Occipital lobe (tissue), 2 donors: Measurements from ENCODE around the gene TTPAL. TPM values are rescaled to one million over a fixed set of nuclear protein-coding genes. Genes with fewer than 3 reads are reported as not detected.
"Not testable (repeated sequence)": the region's sequence is repeated elsewhere in the genome, so short reads cannot be mapped to it uniquely, and the experiment has no call there.

Experiments used
- DNase-seq: peaks from one replicate; lab custom pipeline; 2025; lab: John Stamatoyannopoulos, UW
- total RNA-seq: library from RNA; depleted of rRNA; stranded (reverse); fragments of >200 nt; gene quantifications from one replicate; pipeline ENCODE4 v1.2.3, GENCODE V29; 2014

Gene TTPAL
- total RNA-seq, 1 donor from 2014 or later, result 8.3 TPM

DNA sequence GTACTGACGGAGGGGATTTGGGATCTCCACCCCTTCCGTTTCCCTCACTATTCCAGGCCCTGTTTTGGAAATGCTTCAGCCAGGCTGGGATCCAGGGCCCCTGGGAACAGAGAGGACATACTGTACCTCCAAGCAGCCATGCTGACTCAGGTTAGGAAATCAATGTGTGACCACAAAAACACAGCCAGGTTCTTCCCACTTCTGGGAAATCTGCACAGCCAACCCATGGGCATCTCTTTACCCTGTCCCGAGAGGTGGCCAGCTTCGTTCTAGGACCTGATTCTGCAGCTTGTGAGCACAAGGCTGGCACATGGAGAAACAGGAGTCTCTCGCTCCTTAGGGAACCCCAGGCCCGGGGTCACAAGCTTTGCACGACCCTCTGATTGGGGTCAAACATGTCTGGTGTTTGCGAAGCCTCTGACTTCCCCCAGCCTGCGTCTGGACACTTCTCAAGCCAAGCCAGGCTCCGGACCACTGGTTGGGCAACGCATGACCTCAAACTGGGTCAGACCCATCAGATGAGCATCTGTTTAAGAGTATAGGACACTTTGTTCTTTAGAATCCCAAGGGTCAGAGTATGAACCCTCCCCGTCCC is 8.3 kb upstream of the TTPAL start:
- no peak for DNase-seq

DNA sequence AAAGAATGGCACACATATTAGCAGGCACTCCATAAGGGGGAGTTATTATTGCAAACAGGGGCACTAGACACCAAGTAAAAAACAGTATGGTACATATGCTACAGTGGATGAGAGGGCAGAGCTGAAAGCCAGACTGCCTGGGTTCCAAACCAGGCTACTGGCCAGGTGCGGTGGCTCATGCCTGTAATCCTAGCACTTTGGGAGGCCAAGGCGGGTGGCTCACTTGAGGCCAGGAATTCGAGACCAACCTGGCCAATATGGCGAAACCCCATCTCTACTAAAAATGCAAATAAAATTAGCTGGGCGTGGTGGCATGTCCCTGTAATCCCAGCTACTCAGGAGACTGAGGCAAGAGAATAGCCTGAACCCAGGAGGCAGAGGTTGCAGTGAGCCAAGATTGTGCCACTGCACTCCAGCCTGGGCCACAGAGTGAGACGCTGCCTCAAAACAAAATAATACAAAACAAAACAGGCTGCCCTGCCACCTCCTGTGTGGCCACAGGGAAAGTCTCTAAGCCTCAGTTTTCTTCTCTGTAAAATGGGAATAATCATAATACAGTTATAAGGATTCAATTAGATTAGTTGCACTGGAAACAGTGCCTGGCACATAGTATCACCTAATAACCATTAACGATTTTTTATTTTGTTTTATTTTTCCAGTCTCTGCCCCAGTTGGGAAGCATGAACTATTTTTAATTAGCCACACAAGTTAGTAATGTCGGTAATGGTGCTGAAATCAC is 7.5 kb upstream of the TTPAL start:
- DNase-seq, result no peak

DNA sequence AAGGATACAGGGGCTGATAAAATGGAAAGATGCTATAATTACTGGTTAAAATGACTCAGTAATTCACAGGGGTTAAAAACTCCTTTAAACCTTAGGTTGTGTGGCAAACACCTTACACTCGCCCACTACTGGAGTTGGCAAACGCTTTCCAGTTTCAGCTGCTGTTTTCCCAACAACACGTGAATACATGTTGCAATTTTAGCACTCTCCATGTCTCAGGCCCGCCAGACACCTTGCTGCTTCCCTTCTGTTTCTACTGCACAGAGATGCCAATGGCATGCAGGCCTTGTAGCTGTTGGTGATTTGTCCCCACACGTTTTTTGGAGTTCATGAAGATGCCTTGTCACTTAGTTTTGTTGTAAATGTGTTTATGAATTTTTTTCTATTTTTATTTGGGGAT is 5.3 kb upstream of the TTPAL start:
- DNase-seq, result no peak

DNA sequence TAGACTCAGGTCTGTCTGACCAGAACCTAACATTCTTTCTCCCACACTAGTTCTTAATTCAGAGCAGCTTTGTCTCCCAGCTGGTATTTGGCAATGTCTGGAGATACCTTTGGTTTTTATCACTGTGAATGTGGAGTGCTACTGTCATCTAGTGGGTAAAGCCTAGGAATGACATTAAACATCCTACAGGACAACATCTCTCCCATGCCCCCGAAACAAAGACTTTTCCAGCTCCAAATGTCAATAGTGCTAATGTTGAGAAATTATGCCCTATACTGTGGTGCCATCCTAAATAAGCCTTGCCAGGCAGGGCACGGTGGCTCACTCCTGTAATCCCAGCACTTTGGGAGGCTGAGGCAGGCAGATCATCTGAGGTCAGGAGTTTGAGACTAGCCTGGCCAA is 4.2 kb upstream of the TTPAL start:
- no peak for DNase-seq

DNA sequence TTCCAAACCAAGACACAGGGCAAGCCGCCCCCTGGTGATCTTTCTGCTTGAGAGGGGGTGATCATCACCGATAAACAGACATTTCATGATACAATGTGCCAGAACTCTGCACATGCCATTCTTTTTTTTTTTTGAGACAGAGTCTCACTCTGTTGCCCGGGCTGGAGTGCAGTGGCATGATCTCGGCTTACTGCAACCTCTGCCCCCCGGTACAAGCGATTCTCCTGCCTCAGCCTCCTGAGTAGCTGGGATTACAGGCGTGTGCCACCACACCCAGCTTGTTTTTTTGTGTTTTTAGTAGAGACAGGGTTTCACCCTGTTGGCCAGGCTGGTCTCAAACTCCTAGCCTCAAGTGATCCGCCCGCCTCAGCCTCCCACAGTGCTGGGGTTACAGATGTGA is 3.4 kb upstream of the TTPAL start:
- DNase-seq, result not testable (repeated sequence)

DNA sequence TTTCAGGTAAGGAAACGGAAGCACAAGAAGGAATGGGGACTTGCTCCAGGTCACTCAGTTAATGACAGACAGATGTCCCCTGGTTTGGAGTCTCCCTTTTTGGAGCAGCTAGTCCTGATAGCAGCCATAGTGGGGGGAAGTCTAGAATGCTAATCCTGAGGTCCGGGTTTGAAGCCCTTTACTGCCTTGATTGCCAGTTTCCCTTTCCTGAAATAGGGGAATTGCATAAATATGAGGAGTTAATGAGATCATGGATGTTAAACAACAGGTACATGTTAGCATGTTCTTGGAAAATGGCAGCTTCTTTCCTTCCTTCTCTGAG is 341 bp upstream of the TTPAL start:
- DNase-seq, result no peak

DNA sequence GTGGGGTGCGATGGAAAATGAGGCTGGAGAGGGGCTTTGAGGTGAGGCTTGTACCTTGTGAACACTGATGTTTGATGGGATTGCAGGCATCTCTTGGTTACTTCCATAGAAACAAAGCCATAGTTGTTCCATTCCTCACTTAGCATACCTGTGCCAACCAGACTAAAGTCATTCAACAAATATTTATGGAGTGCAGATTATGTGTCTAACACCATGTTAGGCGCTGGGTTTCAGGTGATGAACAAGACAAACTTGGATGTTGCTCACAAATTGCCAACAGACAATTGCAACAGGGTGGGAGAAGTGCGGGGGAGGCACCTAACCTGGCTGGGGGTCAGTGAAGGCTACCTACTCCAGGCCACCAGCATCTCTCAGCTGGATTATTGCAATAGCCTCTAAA is 1.5 kb downstream of the TTPAL start:
- DNase-seq, result no peak

DNA sequence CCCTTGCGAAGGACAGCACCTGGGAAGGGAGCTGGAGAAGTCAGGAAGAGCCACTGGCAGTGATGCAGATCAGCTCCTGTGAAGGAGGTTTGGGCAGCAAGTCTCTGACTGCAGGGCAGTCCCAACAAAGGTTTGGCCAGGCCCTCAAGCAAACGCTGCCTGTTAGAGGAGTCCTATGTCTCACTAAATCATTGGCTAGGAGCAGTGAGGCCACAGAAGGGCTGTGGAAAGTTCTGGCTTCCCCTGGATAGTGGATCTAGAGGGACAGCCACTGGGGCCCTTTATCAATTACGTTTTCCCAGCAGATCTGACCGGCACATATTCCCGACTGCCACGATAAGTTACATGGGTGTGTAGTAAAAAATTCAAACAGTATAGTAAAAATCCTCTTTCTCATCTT is 2.5 kb downstream of the TTPAL start:
- no peak for DNase-seq

DNA sequence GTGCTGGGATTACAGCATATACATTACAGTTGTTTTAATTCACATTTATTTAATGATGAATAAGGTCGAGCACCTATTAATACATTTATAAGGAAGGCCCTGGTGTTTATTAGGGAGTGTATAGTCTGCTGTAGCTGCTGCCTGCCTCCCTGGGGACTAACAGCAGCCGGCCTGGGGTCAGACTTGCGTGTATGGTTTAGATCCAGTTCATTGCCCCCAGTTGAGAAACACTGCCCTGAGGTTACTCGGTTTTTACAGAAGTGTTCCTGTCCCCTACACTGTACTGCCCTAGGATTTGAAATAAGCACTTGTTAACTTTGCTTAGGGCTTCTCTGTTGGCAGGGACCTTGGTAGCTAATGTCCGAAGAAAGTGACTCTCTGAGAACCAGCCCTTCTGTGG is 4.0 kb downstream of the TTPAL start:
- DNase-seq, result no peak

DNA sequence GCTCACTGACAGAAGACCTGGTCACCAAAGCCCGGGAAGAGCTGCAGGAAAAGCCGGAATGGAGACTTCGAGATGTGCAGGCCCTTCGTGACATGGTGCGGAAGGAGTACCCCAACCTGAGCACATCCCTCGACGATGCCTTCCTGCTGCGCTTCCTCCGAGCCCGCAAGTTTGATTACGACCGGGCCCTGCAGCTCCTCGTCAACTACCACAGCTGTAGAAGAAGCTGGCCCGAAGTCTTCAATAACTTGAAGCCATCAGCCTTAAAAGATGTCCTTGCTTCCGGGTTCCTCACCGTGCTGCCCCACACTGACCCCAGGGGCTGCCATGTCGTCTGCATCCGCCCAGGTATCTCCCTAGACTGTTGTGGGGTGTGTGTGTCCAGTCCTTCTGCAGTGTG is 4.4 kb downstream of the TTPAL start:
- DNase-seq, result no peak

DNA sequence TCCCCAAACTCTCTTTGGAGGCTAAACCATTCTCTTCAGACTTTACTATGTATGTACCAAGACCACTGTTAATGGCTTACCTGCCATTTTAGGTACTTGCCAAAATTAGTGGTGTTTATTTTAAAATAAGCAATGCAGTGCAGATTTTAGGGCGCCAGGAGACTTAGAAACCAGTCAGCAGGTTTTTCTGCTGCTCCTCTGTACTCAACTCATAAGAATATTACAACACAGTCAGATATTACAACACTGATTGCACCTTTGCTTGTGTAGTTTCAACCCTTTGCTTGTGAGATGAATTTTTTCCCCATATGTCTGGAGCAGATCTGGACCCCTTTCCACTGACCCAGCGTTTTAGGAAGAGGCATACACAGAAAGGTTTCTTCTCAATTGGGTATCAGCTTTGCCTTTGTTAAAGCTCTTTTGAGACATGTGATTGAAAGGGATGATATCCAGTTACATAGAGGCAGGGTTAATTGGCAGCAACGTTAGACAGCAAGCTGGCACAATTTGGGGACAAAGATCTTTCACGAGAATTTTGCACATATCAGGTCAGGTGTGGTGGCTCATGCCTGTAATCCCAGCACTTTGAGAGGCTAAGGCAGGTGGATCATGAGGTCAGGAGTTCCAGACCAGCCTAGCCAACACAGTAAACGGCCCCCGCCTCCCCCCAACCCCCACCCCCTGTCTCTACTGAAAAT is 6.2 kb downstream of the TTPAL start:
- DNase-seq, result no peak

DNA sequence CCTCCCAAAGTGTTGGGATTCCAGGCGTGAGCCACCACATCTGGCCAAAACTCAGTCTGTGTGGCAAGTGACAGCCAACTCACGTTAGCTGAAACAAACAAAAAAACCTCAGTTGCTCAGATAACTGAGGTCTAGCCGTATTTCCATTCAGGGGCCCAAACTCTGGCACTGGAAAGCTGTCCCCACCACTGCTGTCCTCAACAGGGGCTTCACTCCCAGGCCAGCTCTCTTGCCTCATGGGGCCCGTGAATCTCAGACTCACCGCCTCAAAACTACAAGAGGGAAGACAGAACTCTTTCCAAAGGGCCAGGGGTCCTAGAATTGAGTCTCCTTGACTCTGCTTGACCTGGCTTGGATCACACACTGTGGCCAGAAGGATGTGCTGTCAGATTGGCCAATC is 7.4 kb downstream of the TTPAL start:
- no peak for DNase-seq

DNA sequence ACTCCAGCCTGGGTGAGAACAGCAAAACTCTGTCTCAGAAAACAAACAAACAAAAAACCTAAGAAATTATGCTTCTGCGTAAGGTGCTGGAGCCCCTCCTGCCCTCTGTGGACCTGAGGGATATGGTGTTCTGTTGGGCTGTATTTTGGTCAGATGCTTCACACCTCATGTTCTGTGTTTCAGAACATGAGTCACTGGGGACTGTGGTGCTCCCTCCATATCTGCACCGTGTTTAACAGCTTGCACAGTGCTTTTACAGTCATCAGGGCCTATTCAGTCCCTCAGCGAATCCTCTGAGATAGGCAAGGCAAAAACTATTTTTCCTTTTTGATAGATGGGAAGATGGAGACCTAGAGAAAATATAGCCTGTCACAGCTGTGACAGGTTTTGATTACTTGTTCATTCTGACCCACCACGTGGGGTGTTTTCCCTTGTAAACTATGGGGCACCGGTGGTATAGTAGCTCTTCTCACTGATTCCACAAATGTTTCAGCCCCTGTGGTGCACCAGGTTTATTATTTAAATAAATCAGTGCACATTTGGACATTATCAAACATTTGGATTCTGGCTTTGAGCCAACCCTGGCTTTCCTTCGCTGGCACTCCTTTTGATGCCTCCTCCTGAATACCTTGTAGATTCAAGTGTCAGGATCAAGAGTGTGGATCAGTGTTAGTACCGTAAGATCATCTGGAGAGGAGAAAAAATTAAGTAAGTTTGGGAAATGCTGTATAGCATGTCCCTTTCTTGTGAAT is 9.6 kb downstream of the TTPAL start:
- DNase-seq, result no peak

DNA sequence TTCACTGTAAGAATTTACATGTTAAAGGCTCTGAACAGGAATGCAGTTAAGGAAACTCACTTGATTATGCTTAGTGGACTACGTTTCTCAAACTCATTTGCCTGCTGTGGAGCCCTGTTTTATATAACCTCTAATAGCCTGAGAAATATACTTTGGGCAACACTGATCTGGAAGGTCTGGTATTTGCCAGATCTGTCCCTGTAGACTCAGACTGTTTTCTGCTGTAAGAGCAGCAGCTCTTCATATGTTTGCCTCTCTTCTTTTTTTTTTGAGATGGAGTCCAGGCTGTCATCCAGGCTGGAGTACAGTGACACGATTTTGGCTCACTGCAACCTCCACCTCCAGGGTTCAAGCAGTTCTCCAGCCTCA is 10.1 kb downstream of the TTPAL start:
- DNase-seq, result no peak

DNA sequence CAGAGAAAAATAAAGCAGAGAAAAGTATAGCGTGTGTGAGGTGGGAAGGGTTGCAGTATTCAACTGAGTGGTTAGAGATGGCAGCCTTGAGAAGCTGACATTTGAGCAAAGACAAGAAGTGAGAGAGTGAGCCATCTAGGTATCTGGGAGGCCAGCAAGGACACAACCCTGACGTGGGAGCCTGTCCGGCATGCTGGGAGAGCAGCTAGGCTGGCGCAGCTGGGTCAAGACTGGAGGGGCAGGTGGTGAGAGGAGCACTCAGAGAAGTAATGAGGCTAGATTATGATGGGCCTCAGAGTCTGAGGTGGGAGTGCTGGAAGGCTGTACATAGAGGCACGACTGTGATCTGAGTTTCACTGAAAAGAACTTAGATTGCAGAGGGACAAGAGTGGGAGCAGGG is 12.9 kb downstream of the TTPAL start:
- no peak for DNase-seq

DNA sequence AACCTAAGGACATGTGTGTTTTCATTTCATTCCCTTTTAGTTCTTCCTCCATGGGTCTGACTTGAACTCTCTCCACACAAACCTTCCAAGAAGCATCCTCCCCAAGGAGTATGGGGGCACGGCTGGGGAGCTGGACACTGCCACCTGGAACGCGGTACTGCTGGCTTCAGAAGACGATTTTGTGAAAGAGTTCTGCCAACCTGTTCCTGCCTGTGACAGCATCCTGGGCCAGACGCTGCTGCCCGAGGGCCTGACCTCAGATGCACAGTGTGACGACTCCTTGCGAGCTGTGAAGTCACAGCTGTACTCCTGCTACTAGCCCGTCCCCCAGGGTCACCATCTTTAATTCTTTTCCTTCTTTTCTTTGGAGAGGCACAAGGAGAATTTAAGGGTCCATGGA is 13.5 kb downstream of the TTPAL start:
- DNase-seq, result no peak

DNA sequence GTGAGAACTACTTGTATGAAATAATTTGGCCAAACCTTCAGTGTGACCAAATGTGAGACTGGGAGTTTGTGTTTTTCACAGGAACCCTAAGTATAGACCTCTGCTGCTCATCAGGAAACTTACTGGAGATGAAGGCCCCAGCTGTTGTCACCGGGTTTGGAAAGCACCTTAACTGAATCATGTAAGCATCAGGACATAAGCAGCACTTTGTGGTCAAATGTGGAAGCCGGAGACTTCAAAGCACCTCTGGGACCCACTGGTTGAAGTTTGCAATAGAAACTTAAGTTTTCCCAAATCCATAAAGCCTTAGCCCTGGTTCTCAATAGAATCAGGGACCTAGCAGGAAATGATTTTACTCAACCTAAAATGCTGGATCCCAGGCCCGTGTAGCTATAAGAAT is 14.3 kb downstream of the TTPAL start:
- no peak for DNase-seq

DNA sequence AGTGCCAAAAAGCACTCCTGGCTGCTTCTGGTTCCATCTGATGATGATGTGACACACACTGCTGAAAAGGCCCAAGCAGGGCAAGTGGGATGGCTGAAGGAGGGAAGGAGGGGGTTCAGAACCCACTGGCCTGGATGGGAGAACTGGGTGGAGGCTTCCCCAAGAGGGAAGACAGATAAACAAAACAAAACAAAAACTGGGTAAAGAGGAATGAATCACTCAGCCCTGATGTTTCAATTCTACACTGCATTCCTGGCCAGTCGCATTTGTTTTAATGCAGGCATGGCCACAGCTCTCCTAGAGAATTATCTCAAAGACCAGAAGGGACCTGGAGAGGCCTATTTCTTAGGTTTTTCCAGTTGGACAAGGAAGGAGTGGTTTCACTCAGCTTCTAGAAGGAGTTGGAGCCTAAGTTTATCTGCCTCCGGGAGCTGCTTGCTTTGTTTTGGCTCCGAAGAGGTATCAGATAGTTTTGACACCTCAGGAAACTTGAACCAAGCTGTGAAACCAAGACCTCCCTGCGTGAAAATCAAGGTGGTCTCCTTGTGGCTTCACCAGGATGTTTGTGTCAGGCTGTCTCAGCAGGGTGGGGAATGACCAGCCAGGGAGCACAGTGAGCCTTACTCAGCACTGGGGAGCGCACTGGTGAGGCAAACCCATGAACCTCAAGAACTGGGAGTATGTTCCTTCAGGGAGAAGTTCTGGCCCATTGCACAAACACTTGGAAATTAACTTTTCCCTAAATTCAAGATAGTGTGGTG is 16.1 kb downstream of the TTPAL start:
- DNase-seq, result no peak

DNA sequence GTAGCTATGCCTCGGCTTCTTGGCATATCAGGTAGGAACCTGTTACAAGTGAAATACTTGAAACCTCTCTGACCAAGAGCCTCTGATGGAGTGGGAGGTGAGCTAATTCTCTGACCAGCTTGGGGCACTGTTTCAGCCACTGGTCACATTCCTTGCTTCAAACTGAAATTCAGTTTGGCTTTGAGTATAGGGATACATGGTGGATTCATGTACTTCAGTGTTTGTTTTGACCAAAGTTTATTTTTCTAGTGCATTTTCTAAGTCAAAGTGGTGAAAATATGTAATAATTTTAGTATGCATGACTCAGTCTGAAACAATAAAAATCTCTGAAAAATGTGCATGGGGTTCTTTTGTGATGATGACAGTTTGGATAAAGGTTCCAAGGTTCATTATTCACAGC is 18.6 kb downstream of the TTPAL start:
- no peak for DNase-seq

DNA sequence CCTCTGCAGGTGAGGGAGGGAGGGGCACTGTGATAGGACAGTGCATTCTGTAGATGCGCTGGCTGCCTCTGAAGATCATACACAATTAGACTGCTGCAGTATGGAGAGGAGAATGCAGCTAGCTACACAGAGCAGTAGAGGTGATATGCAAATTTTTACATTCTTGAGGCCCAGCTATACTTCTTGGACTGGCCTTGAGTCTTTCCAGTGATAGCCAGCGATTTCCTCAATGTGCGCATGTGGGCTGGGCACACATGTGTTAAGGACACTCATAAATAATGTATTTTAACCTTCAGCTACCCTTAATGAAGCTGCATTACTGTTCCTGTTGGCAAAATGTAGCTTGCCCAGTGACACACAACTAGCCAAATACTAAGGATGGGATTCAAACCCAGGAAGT is 19.0 kb downstream of the TTPAL start:
- no peak for DNase-seq

DNA sequence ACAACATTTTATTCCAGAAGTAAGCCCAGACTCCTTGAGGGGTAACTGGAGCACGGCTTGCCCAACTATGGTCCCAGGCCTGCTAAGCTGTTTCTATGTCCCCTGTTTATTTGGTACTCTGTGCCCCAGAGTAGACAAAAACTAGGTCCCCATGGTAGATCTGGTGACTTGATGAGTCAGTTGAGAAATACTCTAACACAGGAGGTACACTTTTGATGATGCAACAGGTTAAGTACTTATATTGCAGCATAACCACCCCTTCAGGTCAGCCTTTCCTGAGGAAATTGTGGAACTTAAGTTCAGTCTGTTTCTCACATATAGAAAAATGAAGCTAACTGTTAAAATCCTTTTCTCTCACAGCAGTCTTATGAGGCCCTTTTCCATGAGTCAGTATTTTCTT is 19.6 kb downstream of the TTPAL start:
- DNase-seq, result no peak
